Esophagus muscularis mucosa (tissue), 3 donors: ENCODE measurements around the gene RBMS1.

ENCODE experiments used
- CTCF ChIP-seq, 3 experiments: fragments of 200-600 bp in 2 of 3; fragments of 450-650 bp in 1 of 3; sonication (generic) in 2 of 3; IDR thresholded peaks; one replicate each; pipeline ENCODE4 v1.5.1; 2017 to 2019; ENCODE audit warnings: antibody characterized with exemption in 3 of 3, mild to moderate bottlenecking in 2 of 3, moderate library complexity in 1 of 3
- POLR2A ChIP-seq: fragments of 450-650 bp; IDR thresholded peaks from one replicate; pipeline ENCODE4 v1.6.1; 2017; ENCODE audit warnings: antibody characterized with exemption, moderate library complexity, mild to moderate bottlenecking, low read depth

DNA sequence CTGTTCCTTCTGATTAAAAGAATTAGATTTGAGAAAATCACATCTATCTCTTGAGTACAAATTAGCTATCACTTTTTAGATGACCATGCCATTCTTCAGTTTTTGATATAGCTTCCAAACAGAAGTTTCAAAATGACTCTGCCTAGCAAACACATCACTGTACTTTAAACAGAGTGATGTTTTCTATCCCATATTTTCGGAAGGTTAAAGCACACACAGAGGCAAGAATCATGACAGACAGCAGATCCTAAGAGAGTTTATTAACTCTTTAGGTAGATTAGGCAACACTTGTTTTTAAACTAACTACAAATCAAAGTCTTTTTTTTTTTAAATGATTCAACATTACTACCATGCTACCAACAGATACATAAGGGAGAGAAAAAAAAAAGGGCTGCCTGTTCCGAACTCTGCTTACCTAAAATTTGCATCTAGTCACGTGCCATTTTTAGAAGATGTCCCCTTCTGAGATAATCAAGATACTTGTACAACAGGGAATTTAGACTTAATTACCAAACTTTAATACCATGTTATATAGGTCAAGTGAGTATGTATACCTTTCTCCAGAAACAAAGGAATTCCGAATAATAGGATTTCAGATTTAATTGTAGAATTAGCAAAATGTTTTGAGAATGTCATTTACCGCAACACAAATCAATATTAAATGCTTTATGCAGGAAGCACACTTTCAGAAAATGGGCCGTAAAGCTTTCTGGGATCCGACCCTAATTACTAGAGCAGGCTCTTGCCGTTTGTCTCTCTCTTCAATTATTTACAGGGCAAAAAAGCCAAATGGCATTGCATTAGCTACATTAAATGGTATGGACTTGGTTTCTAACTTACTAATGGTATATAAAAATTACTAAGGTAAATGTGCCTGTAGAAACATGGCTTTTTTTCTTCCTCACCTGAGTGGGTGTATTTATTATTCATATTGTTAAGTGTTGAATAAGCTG, 2.6 kb downstream of the RBMS1 start:
- TF ChIP-seq POLR2A (no peak), CTCF (IDR thresholded peaks at IDR 0.05) (no peak)
